ENCODE data around the gene NHSL1. TPM values are rescaled to one million over a fixed set of nuclear protein-coding genes. Genes with fewer than 3 reads are reported as not detected.

Gene NHSL1
- total RNA-seq, 1 donor from 2014 or later = 45.1 TPM

DNA sequence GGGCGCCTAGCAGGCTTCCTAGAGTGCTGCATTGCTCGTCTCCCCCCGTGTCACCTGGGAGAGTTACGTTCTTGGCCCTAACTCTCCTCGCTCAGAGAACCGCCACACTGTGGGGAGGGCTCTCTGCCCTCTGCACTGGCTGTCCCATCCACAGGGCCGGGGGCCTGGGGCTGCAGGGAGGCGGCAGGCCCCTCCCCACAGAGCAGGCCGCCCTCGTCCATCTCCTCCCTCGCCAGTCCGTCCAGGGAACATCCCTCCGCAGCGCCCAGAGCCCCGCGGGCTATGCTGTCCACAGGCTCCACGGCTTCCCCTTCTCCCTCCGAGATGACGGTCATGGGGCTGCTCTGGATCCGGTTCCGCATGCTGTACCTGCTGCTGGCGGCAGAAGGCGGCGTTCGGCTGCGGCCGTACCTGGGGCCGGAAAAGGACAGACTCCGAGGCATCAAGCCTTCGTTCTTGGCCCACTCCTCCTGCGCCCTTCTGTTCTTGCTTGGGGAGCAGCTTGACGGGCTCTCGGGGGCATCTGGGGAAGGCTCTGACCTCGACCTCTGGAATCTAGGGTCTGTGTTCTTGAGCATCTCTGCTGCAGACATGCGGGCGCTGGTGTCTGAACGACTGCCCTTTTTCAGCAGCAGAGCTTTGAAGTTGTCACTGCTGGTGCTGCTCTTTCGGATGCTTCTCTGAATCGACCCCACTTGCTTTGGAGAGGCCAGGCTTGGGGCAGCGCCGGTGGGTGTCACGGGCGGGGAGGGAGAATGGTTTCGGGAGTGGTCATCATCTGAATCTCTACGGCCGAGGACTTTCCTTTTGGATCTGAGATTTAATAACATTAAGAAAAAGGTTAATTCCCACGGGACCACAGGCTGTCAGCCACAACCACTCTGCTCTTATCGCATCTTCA lies 75.0 kb downstream of the NHSL1 start:
- no peak for DNase-seq

DNA sequence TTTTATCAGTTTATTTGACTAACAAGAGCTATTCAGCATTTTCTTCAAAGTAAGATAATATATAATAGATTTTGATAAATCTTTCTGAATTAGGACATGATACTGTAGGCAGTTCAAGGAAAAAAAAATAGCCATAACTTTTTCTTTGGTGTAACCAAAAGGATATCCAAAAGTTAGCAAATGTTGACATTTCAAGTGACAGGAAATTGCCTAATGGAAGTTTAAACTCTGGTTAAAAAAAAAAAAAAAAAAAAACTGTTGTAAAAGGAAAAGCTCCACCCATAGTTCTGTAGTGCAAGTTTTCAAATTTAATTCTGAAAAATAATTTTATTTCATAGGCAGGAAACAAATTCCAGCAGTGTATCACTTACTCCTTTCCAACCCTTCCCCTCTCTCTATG lies 76.4 kb downstream of the NHSL1 start:
- DNase-seq = no peak

DNA sequence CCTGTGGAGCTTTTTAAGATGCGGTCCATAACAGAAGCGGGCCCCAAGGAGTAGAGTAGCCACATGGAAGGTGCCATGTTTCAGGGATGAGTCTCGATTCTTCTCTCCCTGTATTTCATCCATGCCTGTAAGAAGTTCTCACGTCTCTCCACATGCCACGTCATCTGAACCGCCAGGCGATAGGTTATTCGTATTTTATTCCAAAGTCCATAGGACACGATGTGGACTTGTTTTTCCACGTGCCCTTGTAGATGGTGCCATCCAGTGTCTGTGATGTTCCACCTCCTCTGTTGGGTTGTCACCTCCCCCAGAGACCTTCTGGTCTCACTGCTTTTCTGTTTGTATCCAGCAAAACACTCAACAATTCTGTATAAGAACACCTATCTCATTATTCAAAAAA lies 77.7 kb downstream of the NHSL1 start:
- DNase-seq = no peak

DNA sequence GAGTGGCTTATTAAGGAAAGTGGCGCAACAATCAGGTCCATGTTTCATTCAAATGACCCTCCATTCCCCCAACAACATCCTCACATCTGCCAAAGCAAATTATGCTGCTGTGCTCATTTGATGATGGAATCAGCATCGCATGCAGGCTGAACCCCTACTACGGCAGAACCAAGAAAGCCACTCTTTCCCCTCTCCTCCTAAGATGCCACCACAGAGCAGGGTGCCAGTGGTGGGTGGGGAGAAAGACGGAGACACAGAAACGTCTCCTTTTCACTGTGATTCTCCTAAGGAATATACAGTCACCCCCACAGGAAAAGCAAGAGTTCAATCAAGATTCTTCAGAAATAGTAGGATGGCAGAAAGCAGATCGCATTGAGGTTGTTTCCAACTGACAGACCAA lies 78.2 kb downstream of the NHSL1 start:
- DNase-seq = no peak

DNA sequence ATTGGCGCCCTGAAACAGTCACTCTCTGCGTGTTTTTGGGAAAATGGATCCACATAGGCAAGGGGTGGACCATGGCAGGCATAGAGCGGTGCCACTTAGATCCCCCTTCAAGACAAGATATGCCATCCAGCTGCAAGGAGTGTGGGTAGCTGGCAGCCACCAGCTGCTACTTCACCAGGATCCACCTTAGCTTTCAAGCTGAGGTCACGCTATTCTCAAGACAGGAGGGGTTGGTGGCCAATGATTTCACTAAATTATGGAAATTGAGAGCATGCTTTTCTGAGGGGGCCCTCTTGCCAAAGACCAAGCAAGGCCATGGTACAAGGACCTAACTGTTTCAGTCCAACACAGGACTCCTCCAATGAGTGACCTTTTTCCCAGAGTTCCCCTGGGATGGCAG lies 78.9 kb downstream of the NHSL1 start:
- no peak for DNase-seq

DNA sequence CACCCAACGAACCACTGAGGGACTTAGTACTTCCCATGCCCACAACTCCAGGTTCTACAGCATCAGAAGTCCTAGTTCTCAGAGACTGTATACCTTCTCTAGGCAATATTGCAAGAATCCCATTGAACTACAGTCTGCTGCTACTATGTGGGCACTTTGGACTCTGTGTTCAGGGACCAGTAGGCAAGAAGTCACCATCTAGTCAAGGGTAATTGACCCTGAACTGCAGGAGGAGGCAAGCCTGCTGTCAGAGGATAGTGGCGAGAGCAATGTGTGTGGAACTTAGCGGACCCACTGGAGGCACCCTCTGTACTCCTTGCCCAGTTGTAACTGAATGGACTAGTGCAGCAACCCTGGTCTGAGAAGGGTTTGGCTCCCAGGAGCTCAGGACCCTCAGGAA lies 79.5 kb downstream of the NHSL1 start:
- DNase-seq = no peak

DNA sequence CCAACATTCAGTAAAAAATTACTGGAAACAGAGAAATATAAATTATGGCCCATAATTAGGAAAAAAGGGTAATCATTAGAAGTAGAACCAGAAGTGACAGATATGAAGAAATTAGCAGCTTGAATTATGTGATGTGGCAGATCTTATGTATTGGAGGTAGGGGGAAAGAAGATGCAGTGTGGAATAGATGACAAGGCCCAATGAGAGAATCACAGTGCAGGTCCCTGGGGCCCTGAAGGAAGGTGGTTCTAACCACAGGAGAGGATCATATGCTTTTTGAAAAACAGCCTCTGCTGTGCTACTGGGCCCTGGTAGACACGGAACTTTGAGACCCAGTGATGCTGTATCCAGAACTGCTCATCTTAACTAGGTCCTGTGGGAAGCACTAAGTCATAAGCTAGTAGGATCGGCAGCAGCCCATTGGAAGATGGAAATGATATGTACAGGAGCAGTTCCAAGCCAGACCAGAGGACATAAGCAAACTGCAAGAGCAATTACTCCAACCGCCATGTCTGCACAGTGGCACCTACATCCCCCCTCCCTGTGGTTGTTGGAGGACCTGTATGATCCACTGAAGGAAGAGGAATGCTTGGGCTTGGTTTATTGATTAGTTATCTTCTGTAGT lies 81.1 kb downstream of the NHSL1 start:
- no peak for DNase-seq

DNA sequence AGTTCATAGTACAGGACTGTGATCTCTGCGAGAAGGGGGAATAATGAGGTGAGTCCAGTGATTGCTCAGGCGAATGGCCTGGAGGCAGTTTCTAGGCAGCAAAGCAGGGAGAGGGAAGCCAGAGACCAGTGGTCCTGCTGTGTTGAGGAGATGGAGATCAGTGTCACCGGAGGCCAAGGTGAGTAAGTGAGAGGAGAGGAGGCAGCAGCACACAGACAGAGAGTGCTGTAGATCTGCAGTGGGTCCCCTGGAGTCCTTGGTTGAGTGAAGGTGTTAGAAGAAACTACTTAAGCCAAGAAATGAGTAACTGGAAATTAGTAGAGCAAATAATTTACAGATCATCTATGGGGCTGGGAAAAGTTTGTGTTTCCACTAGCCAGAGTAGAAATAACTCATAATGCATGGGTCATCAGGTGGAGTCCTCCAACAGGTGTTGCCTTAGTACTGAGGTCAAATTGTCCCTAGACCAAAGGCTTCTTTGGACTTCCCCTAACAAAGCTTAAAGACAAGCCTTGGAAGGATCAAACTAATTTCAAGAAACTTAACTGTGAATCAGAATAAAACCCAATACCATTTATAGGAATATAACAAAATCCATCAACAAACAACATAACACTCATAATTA lies 81.7 kb downstream of the NHSL1 start:
- DNase-seq = no peak

DNA sequence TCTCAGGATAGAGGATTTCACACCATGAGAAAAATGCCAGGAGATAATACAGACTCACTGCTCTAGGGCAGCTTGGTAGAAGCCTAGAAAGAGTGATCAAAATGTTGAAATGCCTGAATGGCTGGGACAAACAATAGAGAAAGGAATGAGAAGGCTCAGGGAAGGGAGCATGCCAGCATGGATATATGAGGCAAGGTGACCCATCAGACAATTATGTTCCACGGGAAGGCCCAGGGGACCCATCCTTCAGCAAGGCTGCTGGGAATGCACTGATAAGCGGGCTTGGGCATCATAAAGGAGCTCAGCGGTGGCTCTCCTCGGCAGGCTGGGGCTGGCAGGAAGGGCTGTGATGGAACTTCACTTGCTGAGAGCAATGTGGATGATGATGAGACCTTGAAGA lies 83.1 kb downstream of the NHSL1 start:
- DNase-seq = no peak

DNA sequence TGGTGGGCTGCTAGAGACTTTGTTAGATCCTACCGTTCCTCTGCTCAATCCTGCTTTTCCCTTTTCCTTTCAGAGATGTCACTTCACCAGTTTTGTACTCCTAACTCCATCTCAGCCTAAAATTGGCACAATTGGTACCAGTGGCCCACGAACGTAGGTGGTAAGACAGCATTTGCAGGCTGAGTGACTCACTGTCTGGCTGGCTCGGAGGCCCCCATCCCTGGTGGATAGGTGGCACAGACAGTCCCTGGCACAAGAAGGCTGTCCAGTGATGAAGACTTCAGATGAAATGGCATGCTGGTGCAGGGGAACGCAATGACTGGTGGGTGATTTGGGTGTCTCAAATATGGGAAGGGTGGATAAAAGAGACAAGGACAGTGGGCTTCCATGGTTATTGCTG lies 84.2 kb downstream of the NHSL1 start:
- no peak for DNase-seq

DNA sequence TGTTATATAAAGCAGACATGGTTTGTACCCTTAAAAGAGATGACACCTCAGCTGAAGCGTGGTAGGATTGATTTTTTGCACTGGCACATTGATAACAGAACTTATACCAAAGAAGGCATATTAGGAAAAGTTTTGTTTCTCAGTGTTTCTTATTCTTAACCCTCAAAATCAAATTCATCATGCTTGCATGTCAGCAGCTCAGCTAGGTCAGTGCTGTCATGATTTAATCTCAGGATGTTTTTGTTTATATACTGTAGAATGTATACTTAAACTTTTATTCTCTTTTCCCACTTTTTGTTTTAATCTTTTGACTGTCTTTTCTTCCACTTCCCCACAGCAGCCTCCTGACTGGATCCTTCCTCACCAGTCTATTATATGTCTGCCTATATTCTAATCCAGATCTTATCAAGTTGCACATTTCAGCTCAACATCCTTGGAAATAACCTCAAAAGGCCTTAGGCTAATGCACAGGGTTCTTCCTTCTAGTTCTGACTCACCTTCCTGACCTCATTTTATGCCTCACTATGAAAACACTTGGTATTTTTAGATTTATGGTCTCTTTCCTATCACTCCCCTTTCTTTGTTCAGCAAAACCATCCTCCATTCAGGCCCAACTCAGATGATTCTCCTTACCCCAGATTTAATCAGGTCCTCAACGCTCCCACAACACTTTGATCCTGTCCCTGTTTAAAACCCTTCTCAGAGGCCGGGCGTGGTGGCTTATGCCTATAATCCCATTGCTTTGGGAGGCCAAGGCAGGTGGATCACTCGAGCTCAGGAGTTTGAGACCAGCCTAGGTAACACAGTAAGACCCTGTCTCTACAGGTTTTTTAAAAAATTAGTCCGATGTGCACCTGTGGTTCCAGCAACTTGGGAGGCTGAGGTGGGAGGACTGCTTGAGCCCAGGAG lies 88.1 kb downstream of the NHSL1 start:
- DNase-seq = peak; percentile 90

DNA sequence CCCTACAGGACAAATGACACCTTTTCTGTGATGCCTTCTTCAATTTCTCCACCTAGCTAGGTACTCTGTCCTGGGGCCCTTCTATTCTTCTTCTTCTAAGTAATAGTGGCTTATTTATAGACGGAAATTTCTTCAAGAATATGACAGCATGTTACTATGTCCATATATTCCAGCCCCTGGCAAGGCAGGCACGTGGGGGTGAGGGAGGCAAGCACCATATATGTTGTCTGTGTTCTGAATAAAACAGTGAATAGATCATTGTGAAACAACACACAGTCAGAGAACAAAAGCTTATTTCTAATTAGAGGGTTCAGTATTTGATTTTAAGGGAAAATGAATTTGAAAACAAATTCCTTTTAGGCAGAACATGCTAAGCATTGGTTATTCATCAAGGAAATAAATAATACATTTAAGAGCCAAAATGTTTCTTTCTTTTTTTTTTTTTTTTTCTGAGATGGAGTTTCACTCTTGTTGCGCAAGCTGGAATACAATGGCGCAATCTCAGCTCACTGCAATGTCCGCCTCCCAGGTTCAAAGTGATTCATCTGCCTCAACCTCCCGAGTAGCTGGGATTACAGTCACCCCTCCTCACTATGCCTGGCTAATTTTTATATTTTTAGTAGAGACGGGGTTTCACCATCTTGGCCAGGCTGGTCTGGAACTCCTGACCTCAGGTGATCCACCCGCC lies 89.1 kb downstream of the NHSL1 start:
- no peak for DNase-seq

DNA sequence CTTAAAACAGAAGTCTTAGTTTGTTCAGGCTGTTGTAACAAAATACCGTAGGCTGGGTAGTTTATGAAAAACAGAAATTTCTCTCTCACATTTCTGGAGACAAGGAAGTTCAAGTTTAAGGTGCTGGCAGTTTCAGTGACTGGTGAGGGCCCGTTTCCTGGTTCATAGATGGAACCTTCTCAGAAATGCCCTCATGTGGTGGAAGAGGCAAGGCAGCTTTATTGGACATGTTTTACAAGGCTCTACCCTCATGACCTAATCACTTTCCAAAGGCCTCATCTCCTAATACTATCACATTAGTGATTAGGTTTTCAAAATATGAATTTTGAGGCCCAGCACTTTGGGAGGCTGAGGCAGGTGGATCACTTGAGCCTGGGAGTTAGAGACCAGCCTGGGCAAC lies 92.9 kb downstream of the NHSL1 start:
- DNase-seq = no peak

DNA sequence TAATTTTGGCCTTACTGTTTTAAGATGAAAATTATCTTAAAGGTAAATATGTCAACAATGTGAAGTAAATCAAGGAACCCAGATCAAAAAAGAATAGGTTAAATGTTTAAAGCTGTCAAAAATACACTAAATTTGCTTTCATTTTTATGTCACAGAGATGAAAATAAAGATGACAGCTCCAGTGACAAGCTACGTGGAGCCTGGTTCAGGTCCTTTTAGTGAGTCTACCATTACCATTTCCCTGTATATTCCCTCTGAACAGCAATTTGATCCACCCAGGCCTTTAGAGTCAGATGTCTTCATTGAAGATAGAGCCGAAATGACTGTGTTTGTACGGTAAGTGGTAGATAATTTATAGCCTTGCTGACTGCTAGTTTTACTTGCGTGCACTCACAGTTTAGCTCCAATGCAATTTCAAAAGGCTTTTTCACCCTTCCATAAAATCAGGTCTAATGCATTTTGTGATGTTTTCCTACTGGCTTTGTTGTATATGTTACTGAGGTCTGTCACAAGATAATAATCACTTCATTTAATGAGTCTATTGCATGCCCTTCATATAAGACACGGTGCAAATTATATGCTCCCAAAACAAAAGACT lies 93.4 kb downstream of the NHSL1 start:
- DNase-seq = no peak

DNA sequence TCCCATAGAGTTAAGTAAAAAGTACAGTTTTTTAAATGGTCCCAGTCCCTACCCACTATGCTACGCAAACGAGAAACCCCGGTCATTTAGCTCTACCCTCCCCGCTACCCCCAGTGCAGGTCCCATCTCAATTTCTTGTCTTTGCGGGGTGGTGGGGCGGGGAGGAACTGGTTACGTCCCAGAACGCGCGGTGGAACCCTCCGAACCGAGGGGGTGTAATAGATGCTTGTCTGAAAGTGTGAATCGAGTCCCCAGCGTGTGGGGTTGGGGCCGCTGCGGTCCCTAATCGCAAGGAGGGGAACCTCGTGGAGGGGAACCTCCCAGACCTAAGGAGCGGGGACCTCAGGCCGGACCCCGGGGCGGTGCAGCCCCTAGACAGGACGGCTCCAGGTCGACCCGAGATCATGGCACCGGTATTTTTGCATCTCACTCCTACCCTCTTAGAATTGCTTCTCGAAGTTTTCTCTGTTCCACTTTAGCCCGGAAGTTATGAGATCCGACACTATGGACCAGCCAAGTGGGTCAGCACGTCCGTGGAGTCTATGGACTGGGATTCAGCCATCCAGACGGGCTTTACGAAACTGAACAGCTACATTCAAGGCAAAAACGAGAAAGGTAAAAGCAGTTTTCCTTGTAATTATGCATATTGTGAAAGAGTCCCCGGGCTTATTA lies 94.5 kb downstream of the NHSL1 start:
- peak; percentile 40 for DNase-seq

DNA sequence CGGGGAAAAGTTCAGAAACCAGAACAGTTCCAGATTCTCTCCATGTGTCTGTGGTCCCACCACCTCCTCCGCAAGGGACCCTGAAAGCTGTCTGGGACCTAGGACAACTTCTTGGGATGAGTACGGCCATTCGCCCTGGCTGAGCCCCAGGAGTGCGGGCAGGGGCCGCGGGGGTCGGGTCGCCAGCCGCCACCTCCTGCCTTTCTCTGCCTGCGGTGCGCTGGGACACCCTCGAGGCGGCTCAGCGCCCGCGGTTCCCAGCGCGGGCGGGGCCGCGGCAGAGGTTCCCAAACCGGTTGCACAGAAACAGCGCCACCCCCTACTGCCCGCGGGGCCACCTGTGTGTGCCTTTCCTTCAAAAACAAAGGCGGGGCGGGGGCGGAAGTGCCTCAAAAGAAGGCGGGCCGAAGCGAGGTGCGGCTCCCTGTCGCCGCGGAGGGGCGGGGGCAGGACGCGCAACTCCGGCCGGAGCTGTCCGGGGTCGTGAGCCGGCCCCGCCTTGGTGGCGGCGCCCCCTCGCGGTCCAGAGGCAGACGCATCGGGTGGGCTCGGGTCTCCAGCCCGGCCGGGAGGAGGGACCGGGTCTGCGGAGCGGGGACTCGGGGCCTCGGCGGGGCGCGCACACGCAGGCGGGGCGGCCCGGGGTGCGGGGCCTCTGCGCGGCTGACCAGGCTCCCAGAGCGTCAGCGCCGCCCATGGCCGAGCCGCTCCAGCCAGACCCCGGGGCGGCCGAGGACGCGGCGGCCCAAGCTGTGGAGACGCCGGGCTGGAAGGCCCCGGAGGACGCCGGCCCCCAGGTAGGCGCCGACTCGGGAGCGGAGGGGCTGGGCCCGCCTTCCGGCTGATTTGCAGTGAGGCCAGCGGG lies 95.3 kb downstream of the NHSL1 start, which contains the start of gene HEBP2:
HEBP2 (plus strand) TSS at position 423 of the 865 bp plus-strand sequence; CDS start at position 696, 273 bp downstream.
- peak; percentile 91 for DNase-seq

DNA sequence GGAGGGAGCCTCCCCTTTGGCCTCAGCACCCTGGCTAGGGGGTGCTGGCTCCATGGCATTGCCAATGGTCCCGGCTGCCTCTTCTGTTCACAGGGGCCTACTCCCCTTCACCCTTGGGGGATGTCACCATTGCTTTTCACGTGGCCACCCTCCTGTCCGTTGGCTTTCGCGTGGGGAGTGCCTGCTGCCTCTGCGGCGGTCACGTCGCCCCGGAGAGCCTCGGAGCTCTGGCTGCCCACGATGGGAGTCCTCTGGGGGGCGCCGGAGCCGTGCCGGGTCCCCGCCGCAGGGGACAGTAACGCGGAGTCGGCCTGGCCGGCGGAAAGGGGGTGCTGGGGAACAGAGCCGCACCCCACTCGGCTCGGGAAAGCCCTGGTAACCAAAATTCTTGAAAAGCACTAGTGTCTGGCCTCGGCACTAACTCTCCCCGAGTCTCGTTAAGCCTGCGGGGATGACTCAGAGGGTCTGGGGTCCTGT lies 95.9 kb downstream of the NHSL1 start:
- DNase-seq = peak; percentile 51

DNA sequence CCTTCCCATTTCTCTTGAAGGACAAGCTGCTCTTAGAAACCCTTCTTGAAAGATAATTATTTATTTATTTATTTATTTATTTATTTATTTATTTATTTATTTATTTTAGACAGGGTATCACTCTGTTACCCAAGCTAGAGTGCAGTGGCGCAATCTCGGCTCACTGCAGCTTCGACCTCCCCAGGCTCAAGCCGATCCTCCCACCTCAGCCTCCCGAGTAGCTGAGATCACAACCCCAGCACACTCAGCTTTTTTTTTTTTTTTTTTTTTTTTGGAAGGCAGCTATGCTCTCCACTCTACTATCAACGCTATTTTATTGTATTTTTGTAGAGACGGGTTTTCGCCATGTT lies 96.5 kb downstream of the NHSL1 start:
- no peak for DNase-seq

DNA sequence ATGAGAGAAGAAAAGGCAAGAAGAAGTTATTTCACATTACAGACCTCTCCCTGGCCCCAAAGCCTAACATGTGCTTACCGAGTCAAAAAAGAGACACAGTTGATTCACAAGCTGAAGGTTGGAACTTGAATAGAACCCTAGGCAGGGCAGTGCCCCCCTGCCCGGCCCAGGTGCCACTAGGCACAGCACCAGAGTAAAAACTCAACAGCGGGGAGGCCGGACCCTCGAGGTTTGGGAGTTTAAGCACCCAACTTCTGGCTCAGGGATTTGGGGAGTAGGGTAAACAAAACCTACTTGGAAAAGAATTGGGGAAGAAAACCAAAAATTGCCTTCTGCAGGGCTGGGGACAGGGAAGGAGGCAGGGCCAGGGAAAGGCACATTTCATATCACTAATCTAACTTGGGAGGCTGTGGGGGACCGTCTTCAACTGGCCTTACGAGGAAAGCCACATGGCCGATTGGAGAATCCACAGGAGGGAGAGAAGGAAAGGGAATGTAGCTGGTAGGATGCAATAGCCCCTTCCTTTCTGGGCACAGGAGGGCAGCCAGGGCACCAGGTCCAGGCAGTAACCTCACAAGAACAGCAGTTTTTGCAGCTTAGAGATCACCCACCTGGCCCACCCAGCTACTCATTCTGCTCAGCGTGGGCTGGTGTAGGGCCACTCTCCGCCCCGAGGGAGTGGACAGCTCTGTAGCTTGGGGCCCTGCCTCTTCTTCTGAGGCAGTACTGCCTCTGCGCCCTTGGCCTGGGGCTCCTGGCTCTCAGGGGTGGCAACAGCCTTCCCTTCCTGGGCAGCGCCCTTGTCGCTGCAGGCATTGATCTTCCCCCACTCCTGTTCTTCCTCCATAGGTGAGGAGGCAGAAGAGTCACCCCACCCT lies 97.1 kb downstream of the NHSL1 start:
- no peak for DNase-seq

Data from dermis blood vessel endothelial cell (primary cell).